ENCODE results near the gene RNF121.

DNA sequence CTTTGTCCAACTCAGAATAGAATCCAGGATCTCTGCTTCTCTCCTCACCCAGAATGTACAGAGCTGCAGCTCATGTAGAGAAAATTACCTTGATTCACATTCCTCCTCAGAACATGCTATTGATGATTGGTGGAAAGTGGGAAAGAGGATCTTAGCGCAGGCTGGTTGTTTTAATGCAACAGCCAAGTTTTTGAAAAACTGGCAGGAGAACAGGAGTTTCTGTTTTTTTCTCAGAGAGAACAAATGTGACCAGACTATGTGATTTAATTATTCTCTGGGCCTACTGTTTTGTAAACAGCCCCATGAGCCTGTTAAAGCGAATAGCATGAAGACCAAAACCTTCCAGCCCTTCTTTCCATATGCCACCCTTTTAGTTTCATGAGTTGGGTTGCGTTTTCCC is 50.8 kb downstream of the RNF121 start:
- TF ChIP-seq, protein P1, sequence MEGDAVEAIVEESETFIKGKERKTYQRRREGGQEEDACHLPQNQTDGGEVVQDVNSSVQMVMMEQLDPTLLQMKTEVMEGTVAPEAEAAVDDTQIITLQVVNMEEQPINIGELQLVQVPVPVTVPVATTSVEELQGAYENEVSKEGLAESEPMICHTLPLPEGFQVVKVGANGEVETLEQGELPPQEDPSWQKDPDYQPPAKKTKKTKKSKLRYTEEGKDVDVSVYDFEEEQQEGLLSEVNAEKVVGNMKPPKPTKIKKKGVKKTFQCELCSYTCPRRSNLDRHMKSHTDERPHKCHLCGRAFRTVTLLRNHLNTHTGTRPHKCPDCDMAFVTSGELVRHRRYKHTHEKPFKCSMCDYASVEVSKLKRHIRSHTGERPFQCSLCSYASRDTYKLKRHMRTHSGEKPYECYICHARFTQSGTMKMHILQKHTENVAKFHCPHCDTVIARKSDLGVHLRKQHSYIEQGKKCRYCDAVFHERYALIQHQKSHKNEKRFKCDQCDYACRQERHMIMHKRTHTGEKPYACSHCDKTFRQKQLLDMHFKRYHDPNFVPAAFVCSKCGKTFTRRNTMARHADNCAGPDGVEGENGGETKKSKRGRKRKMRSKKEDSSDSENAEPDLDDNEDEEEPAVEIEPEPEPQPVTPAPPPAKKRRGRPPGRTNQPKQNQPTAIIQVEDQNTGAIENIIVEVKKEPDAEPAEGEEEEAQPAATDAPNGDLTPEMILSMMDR (IDR thresholded peaks at IDR 0.05), result no peak
- TF ChIP-seq POLR2A (IDR thresholded peaks at IDR 0.05), result no peak
